Central memory CD8-positive, alpha-beta T cell (primary cell): ENCODE results near the gene GRM2.
A peak's percentile ranks its signal among the peaks of the same experiment; 100 is the strongest.

Experiments used
- ATAC-seq: fragments of 150-1000 bp; cut with Tn5 transposase; replicated peaks from 2 replicates; pipeline ENCODE4 v1.10.0; 2022; ENCODE audit warnings: mild to moderate bottlenecking, moderate FRiP score, moderate number of reproducible peaks; ENCODE audit not compliant: poor library complexity, severe bottlenecking; ENCODE audit errors: extremely low read depth
- DNase-seq, 2 donors: peaks; one replicate each; pipeline ENCODE4 v3.0.0; 2021; ENCODE audit warnings: low spot score in 2 of 2
- H3K27ac Mint-ChIP-seq: one replicate; pipeline ENCODE4 v1.8.0; 2022; ENCODE audit warnings: low read depth, mild to moderate bottlenecking, moderate library complexity, mixed read lengths
- H3K27me3 Mint-ChIP-seq: one replicate; pipeline ENCODE4 v1.8.0; 2022; ENCODE audit warnings: mixed read lengths
- H3K36me3 Mint-ChIP-seq: one replicate; pipeline ENCODE4 v1.8.0; 2022; ENCODE audit warnings: mild to moderate bottlenecking, moderate library complexity, mixed read lengths; ENCODE audit not compliant: insufficient read depth
- H3K4me1 Mint-ChIP-seq: one replicate; pipeline ENCODE4 v1.8.0; 2022; ENCODE audit warnings: mixed read lengths
- H3K4me3 Mint-ChIP-seq: one replicate; pipeline ENCODE4 v1.8.0; 2022; ENCODE audit warnings: mild to moderate bottlenecking, moderate library complexity, mixed read lengths
- H3K9me3 Mint-ChIP-seq: one replicate; pipeline ENCODE4 v1.8.0; 2022; ENCODE audit warnings: mixed read lengths

Gene GRM2

DNA sequence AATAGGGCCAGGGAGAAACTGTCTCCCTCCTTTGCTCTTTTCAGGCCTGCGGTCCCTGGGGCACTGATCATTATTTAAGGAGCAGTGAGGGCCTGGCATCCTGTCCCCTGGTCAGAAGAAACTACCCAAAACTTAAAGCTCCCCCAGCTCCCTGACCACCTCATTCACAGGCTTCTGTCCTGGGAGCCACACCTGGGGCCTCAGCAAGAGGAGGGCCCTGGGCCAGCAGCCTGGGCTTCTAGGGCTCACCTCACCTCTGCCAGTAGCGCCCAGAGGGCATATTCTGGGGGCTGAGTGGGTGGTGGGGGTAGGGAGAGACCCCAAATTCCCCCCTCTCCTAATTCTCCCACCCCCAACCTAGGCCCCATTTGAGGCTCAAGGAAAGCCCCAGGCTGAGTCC lies 4.7 kb upstream of the GRM2 start:
- Mint-ChIP-seq H3K9me3 (no peaks in the 10 kb centered on the region), H3K4me3 (no peak overlapping the region), H3K4me1 (peaks cover 27% of the 10 kb centered on the region), H3K27me3 (no peaks in the 10 kb centered on the region), H3K36me3 (peaks cover 23% of the 10 kb centered on the region), H3K27ac (no peak overlapping the region)
- DNase-seq, result no peak
- ATAC-seq, result no peak

DNA sequence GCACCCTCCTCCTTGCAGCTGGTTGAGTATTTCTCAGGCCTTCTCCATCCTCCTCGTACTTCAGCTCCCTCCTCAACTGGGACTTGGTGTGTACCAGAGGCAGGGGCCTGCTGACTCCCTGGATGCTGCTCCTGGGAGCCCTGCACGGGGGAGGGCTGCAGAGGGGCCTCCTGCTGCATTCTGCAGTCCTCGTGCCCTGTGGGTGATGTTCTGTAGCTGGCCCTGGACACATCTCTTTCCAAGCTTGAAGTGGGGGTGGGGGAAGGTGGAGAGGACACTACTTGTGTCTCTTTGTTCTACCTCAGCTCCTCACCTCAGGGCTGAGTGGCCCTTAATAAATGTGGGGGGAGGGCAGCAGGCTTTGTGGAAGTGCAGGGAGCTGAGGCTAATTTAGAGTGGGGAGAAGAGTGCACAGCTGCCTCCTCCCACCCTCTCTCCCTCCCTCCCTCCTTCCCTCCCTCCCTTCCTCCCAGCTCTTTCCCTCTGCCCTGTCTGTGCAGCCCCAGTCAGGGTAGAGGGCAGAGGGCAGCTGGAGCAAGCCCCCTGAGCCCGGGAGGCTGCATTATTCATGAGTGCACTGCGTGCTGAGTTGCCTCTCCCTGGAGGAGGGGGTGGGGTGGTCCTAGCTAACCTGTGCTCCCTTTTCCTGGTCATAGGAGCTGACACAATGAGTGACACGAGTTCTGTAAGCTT lies 3.7 kb upstream of the GRM2 start:
- H3K9me3 Mint-ChIP-seq, result no peaks in the 10 kb centered on the region
- ATAC-seq (no peak), DNase-seq (no peak)
- peaks cover 16% of the 10 kb centered on the region for H3K36me3 Mint-ChIP-seq
- H3K27me3 Mint-ChIP-seq, result no peaks in the 10 kb centered on the region
- H3K4me3 Mint-ChIP-seq, result no peak overlapping the region
- peaks cover 30% of the 10 kb centered on the region for H3K4me1 Mint-ChIP-seq
- H3K27ac Mint-ChIP-seq, result no peak overlapping the region

DNA sequence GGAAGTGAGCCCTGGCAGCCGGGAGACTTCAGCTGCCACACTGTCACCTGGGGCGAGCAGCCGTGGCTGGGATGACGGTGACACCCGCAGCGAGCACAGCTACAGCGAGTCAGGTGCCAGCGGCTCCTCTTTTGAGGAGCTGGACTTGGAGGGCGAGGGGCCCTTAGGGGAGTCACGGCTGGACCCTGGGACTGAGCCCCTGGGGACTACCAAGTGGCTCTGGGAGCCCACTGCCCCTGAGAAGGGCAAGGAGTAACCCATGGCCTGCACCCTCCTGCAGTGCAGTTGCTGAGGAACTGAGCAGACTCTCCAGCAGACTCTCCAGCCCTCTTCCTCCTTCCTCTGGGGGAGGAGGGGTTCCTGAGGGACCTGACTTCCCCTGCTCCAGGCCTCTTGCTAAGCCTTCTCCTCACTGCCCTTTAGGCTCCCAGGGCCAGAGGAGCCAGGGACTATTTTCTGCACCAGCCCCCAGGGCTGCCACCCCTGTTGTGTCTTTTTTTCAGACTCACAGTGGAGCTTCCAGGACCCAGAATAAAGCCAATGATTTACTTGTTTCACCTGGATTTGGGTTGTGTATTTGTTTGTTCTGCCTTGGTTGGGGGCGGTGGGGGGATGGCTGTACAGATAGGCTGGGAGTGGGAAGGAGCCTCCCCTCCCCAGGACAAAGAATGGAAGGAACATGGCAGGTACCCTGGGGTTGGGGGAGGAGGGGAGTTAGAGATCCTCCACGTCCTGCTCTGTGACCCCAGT lies 2.9 kb upstream of the GRM2 start:
- Mint-ChIP-seq H3K27ac (no peak overlapping the region), H3K4me3 (no peak overlapping the region)

DNA sequence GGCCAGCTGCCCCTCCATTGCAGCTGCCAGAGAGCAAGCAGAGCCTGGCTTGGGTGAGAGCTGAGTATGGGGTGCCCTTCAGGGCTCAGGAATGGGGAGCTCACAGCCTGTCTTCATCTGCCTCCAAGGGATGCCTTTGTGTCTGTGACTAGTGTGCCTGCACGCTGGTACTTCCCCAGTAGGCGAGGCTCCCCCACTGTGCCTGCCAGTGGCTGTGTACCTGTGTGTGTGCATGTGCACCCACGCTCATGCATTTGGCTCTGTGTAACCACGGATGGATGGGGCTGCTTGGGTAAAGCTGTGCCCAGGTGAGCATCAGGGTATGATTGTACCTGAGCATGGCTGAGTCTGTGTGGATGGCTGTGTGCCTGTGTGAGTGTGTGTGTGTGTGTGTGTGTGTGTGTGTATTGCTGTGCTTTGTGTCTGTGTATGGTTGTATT lies 2.3 kb upstream of the GRM2 start:
- no peak for DNase-seq
- Mint-ChIP-seq H3K4me1 (peaks cover 30% of the 10 kb centered on the region), H3K27me3 (no peaks in the 10 kb centered on the region), H3K27ac (no peak overlapping the region), H3K9me3 (no peaks in the 10 kb centered on the region), H3K36me3 (peaks cover 11% of the 10 kb centered on the region), H3K4me3 (no peak overlapping the region)
- ATAC-seq, result no peak

More for the DNA sequence above, 2.9 kb upstream of the GRM2 start:
- H3K9me3 Mint-ChIP-seq, result no peaks in the 10 kb centered on the region
- peaks cover 34% of the 10 kb centered on the region for H3K4me1 Mint-ChIP-seq
- no peak for DNase-seq
- H3K27me3 Mint-ChIP-seq, result no peaks in the 10 kb centered on the region
- peaks cover 13% of the 10 kb centered on the region for H3K36me3 Mint-ChIP-seq
- ATAC-seq, result no peak

DNA sequence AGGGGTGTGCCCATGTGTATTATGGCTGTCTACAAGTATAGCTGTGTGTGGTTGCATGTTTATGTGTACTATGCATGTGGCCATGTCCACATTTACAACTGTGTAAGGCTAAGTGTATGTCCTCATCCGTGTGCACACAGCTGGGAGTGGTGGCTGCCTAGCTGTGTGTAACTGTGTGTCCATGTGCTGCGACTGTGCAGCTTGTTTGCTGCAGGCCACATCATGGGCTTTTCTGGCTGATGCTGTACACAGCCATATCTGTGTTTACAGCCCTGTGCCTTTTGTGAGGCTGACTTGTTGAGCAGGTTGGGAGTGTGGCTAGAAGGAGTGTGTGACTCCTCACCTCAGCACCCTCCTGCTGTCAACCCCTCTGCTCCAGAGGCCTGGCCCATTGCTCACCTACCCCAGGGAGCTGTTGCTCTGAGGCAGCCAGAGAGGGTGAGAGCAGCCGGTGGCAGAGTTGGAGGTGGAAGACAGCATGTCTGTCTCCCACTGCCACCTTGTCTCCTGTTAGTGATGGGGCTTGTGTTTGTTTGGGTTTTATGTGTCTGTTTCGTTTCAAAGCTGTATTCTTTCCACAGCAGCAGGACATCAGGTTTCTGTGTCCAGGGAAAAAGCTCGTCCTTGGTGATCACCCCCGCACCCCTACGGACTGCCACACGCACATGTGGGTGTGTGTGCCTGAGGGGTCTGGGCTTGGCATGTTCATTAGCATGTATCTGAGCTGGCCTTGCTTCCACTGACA lies 1.4 kb upstream of the GRM2 start:
- H3K4me1 Mint-ChIP-seq, result peaks cover 37% of the 10 kb centered on the region
- no peak overlapping the region for H3K27ac Mint-ChIP-seq
- H3K36me3 Mint-ChIP-seq, result peaks cover 13% of the 10 kb centered on the region
- no peaks in the 10 kb centered on the region for H3K27me3 Mint-ChIP-seq
- ATAC-seq (no peak), DNase-seq (no peak)
- H3K4me3 Mint-ChIP-seq, result no peak overlapping the region
- no peaks in the 10 kb centered on the region for H3K9me3 Mint-ChIP-seq

DNA sequence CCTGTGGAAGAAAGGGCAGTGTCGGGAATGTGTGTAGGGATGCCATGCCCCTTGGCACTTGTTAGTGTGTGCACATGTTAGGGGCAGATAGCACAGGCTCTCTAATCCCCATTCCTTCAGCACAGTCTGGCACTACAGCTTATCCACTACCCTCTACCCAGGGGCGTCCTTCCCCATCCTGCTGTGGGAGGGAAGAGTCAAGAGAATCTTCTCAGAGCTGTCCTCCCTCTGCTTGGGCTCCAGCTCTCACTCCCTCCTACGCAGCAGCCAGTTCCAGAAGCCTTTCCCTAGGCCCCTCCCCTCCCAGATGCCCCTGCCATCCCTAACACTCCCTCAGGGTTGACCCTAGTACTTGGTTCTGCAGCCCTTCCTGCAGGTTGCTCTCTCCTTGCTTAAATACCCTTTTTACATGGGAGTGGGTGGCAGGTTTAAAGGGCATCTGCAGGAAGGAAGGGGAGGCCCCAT lies 815 bp upstream of the GRM2 start:
- no peak overlapping the region for H3K27ac Mint-ChIP-seq

DNA sequence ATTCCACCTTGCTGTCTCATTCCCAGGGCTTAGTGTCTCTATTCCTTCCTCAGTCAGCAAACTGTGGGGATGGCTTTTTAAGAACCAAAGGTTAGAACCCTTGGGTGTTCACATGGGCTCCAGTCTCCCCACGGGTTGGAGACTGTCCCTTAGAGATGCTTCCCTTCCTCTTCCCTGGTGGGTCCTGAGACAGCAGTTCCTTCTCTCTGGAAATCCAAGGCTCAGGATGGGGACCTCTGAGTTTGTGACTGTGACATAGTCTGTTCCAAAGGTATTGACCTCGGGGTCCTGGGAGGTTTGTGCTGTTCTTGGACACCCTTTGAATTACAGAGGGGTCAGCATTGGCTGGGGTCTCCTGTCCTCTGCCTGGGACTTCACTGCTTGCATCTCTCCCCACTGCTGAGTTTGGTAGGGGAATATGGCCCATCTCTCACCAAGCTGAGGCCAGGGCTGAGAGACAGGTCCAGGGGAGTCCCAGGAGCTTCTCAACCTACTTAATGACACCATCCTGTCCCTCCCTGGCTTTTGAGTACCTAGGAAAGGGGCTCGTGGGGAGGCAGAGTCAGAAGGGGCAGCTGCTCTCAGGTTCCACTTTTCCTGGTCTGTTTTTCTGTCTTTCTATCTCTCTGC lies 1.5 kb downstream of the GRM2 start:
- no peak for ATAC-seq
- H3K4me1 Mint-ChIP-seq, result peaks cover 37% of the 10 kb centered on the region

More for the DNA sequence above, 815 bp upstream of the GRM2 start:
- ATAC-seq, result no peak
- Mint-ChIP-seq H3K9me3 (no peaks in the 10 kb centered on the region), H3K4me1 (peaks cover 37% of the 10 kb centered on the region), H3K4me3 (no peak overlapping the region), H3K27me3 (no peaks in the 10 kb centered on the region), H3K36me3 (peaks cover 13% of the 10 kb centered on the region)
- no peak for DNase-seq

DNA sequence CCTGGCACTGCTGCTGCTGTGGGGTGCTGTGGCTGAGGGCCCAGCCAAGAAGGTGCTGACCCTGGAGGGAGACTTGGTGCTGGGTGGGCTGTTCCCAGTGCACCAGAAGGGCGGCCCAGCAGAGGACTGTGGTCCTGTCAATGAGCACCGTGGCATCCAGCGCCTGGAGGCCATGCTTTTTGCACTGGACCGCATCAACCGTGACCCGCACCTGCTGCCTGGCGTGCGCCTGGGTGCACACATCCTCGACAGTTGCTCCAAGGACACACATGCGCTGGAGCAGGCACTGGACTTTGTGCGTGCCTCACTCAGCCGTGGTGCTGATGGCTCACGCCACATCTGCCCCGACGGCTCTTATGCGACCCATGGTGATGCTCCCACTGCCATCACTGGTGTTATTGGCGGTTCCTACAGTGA lies 2.1 kb downstream of the GRM2 start:
- Mint-ChIP-seq H3K36me3 (peaks cover 4% of the 10 kb centered on the region), H3K4me1 (peaks cover 37% of the 10 kb centered on the region), H3K4me3 (no peak overlapping the region), H3K27ac (no peak overlapping the region), H3K9me3 (no peaks in the 10 kb centered on the region), H3K27me3 (no peaks in the 10 kb centered on the region)
- DNase-seq, result no peak
- no peak for ATAC-seq

More for the DNA sequence above, 1.5 kb downstream of the GRM2 start:
- H3K27me3 Mint-ChIP-seq, result no peaks in the 10 kb centered on the region
- DNase-seq, result no peak
- H3K27ac Mint-ChIP-seq, result no peak overlapping the region
- no peaks in the 10 kb centered on the region for H3K9me3 Mint-ChIP-seq
- no peak overlapping the region for H3K4me3 Mint-ChIP-seq
- peaks cover 5% of the 10 kb centered on the region for H3K36me3 Mint-ChIP-seq

DNA sequence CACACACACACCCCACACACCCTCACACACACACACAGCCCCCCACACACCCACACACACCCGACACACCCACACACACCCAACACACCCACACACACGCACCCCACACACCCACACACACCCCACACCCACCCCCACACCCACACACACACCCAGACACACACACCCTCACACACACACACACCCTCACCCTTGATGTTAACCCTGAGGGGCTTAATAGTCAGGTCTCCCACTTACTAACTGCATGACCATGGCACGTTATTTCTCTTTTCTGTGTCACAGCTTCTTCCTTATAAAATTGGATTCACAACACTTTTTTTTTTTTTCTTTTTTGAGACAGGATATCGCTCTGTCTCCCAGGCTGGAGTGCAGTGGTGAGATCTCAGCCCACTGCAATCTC lies 2.8 kb downstream of the GRM2 start:
- Mint-ChIP-seq H3K36me3 (peaks cover 4% of the 10 kb centered on the region), H3K27me3 (no peaks in the 10 kb centered on the region), H3K4me1 (peaks cover 34% of the 10 kb centered on the region), H3K4me3 (no peak overlapping the region), H3K9me3 (no peaks in the 10 kb centered on the region), H3K27ac (peak overlapping the region; percentile 81)
- DNase-seq (no peak), ATAC-seq (no peak)

DNA sequence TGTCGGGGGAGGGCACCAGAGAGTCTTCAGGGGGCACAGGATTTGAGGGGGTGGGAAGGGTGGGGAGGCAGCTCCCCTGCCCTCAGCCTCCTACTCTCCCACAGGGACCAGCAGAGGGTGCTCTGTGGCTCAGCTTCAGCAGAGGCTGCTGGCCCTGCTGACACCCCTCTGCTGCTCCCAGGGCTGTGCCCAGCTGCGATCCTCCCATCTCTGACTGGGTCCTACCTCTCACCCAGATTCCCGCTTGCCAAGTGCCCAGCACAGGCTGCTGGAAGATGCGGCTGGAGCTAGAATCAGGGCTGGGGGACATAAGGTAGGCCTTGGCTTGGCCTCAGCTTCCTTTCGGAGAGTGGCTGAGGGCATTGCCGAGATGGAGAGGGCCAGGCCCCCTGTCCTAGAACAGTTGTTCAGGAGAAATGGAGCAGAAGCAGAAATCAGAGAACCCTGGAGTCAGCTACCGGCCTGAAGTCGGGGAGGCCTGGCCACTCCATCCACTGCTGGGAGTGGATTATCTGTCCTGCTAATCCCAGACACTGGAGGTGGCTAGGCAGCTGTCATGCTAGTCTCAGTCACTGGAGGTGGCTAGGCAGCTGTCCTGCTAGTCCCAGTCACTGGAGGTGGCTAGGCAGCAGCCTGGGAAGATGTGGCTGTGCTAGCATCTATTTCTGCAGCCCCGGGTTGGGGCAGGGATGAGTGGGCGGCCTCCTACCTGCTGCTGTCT lies 3.9 kb downstream of the GRM2 start:
- Mint-ChIP-seq H3K4me1 (peaks cover 32% of the 10 kb centered on the region), H3K27me3 (no peaks in the 10 kb centered on the region), H3K4me3 (no peak overlapping the region), H3K9me3 (no peaks in the 10 kb centered on the region), H3K27ac (peak overlapping the region; percentile 81), H3K36me3 (peaks cover 5% of the 10 kb centered on the region)
- ATAC-seq (no peak), DNase-seq (no peak)

DNA sequence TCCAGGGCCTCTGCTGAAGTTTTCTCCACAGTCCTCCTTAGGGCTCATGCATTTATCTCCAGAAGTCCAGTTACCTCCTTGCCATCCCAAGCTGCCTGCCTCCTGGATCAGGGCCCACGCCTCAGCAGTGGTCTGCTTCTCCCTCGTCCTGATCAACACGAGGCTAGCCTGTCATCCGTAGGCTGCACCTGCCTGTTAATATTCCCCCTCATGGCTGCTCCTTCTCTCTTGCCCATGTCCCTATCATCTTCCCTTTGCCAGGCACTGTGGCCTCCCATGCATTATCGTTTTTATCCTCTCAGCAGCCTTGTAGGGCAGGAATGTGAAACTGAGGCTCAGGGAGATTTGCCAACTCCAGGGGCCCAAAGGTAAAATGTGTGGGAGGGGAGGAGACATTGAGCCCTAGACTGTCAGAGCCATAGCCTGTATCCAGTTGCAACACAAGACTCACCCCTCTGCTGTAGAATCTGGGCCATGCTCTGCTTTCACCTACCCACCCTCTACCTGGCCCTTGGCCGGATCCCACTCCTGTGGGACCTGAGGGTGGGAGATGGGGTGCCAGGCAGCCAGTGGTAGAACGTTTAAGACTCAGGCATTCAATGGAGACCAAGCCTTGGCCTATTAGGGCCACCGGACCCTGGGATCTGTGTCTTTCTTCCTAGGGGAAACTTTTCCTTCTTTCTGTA lies 4.6 kb downstream of the GRM2 start:
- DNase-seq (no peak), ATAC-seq (no peak)
- H3K27ac Mint-ChIP-seq, result no peak overlapping the region
- no peaks in the 10 kb centered on the region for H3K9me3 Mint-ChIP-seq
- peaks cover 25% of the 10 kb centered on the region for H3K4me1 Mint-ChIP-seq
- H3K4me3 Mint-ChIP-seq, result no peak overlapping the region
- peaks cover 5% of the 10 kb centered on the region for H3K36me3 Mint-ChIP-seq
- H3K27me3 Mint-ChIP-seq, result no peaks in the 10 kb centered on the region
